T-helper 1 cell (primary cell): ENCODE measurements around the gene NBPF1.
"Not testable (repeated sequence)": the region's sequence is repeated elsewhere in the genome, so short reads cannot be mapped to it uniquely, and the experiment has no call there.

Experiments used
- DNase-seq, 5 donors: peaks; one replicate each; pipeline ENCODE4 v3.0.0-alpha.2; 2012 to 2020

Gene NBPF1

GRCh38 chr1:16641159-16641975 is 28.0 kb upstream of the NBPF1 start:
- DNase-seq: not testable (repeated sequence)

GRCh38 chr1:16639091-16640031 is 26.0 kb upstream of the NBPF1 start:
- peak in 2 of 5 donors; percentile 2 to 17 for DNase-seq

GRCh38 chr1:16637941-16638778 is 24.8 kb upstream of the NBPF1 start:
- DNase-seq: peak in 2 of 5 donors; percentile 0 to 10

GRCh38 chr1:16636551-16637195 is 23.3 kb upstream of the NBPF1 start:
- peak in 1 of 5 donors; percentile 13 for DNase-seq

GRCh38 chr1:16635959-16636358 is 22.6 kb upstream of the NBPF1 start:
- DNase-seq: peak in 1 of 5 donors; percentile 8

- DNase-seq: peak in 1 of 5 donors; percentile 8
Observed at GRCh38 chr1:16633540-16634282, 20.3 kb upstream of the NBPF1 start.

GRCh38 chr1:16632044-16632850 is 18.9 kb upstream of the NBPF1 start:
- peak in 1 of 5 donors; percentile 11 for DNase-seq

- DNase-seq: peak in 1 of 5 donors; percentile 44
Observed at GRCh38 chr1:16631248-16632043, 18.1 kb upstream of the NBPF1 start.

GRCh38 chr1:16630661-16631247 is 17.4 kb upstream of the NBPF1 start:
- peak in 1 of 5 donors; percentile 38 for DNase-seq

- DNase-seq: peak in 1 of 5 donors; percentile 41
Observed at GRCh38 chr1:16629916-16630530, 16.7 kb upstream of the NBPF1 start.

GRCh38 chr1:16628361-16629111 is 15.2 kb upstream of the NBPF1 start:
- DNase-seq: no peak

GRCh38 chr1:16626409-16626983 is 13.1 kb upstream of the NBPF1 start:
- DNase-seq: not testable (repeated sequence)

- DNase-seq: no peak
Observed at GRCh38 chr1:16625497-16626408, 12.4 kb upstream of the NBPF1 start.

GRCh38 chr1:16623812-16624719 is 10.7 kb upstream of the NBPF1 start:
- not testable (repeated sequence) for DNase-seq

- not testable (repeated sequence) for DNase-seq
Observed at GRCh38 chr1:16623337-16623736, 10.0 kb upstream of the NBPF1 start.
